Measurements from ENCODE around the gene EIF6. TPM values are rescaled to one million over a fixed set of nuclear protein-coding genes. Genes with fewer than 3 reads are reported as not detected.

The EIF6 gene
- total RNA-seq, 2 experiments from 2014 or later: 106 to 113 TPM

DNA sequence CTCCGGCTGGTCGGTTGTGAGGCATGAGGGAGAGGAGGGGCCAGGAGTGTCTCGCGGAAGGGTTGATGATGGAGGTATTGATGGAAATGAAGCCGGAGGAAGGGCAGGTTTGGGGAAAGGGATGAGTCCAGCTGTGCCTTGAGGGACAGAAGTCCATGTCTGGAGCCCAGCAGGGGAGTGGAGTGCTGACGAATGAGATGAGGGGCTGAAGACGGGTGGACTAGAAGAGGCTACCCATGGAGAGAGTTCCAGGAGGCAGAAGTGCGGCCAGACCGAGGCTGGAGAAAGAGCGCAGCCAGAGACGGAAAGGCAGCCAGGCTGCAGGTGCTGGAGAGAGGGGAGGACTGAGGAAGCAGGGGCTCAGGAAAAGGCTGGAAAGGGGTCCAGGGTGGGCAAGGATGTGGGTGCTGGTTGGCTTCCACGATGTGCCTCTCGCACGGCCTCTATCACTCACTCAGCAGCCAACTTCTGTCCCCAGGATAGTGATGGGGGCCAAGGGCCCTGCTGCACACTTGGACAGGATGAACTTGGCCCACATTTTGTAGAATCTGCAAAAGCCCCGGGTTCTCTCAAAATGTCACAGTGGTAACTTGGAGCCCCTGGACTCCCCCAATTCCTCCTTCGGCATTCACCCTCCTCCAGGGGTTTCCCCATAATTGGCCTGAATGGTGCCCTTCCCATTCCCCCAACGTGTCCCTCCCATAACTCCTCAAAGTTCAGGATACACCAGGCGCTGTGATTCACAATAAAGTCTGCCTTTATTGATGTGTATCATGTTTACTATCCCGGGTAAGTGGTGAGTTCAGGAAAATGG is 627 bp upstream of the EIF6 start:
- H3K4me3 ChIP-seq (ENCODE audit: low read depth, low read length, poor library complexity, severe bottlenecking): peak overlapping the region; percentile 99
- BruUV-seq (replicated peaks): no TSS peak
- H3K4me2 ChIP-seq (ENCODE audit: low read length): peak overlapping the region; percentile 92
- TF ChIP-seq, protein P1, sequence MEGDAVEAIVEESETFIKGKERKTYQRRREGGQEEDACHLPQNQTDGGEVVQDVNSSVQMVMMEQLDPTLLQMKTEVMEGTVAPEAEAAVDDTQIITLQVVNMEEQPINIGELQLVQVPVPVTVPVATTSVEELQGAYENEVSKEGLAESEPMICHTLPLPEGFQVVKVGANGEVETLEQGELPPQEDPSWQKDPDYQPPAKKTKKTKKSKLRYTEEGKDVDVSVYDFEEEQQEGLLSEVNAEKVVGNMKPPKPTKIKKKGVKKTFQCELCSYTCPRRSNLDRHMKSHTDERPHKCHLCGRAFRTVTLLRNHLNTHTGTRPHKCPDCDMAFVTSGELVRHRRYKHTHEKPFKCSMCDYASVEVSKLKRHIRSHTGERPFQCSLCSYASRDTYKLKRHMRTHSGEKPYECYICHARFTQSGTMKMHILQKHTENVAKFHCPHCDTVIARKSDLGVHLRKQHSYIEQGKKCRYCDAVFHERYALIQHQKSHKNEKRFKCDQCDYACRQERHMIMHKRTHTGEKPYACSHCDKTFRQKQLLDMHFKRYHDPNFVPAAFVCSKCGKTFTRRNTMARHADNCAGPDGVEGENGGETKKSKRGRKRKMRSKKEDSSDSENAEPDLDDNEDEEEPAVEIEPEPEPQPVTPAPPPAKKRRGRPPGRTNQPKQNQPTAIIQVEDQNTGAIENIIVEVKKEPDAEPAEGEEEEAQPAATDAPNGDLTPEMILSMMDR (conservative IDR thresholded peaks at IDR 0.05; ENCODE audit: low read length): no peak
- TF ChIP-seq EZH2phosphoT487 (IDR thresholded peaks at IDR 0.05; ENCODE audit: borderline replicate concordance, low read depth, low read length): no peak
- DNase-seq (ENCODE audit: low spot score): no peak
- H3K79me2 ChIP-seq (ENCODE audit: insufficient read depth, low read depth, low read length): peaks cover 29% of the 10 kb centered on the region
- H3K36me3 ChIP-seq (ENCODE audit: insufficient read depth, low read length): peaks cover 30% of the 10 kb centered on the region
- H3K4me1 ChIP-seq (ENCODE audit: insufficient read depth, low read length, poor library complexity, severe bottlenecking): peaks cover 13% of the 10 kb centered on the region
- no peaks in the 10 kb centered on the region for H3K9me3 ChIP-seq (ENCODE audit: low read length)
- intact Hi-C loops (cut with micrococcal nuclease; ENCODE audit: unreplicated experiment): no loop called here
- ChIA-PET CTCF (ENCODE audit: unreplicated experiment) (interaction anchor here (0.6 to 1.3 kb wide), 2 partner anchors 14 to 668 kb away, joined by 3 to 4 read pairs; no protein-coding TSS in a partner anchor), POLR2A (interaction anchor here (0.7 kb wide), 2 partner anchors 206 to 728 kb away, joined by 3 to 4 read pairs; no protein-coding TSS in a partner anchor)
- H2AFZ ChIP-seq (ENCODE audit: low read length): peak overlapping the region; percentile 100
- H3K9me2 ChIP-seq (ENCODE audit: insufficient read depth, low read length): no peaks in the 10 kb centered on the region
- no peaks in the 10 kb centered on the region for H4K20me1 ChIP-seq (ENCODE audit: insufficient read depth, low read length)
- no peak overlapping the region for H3K27ac ChIP-seq (ENCODE audit: low read depth, low read length, poor library complexity, severe bottlenecking)

DNA sequence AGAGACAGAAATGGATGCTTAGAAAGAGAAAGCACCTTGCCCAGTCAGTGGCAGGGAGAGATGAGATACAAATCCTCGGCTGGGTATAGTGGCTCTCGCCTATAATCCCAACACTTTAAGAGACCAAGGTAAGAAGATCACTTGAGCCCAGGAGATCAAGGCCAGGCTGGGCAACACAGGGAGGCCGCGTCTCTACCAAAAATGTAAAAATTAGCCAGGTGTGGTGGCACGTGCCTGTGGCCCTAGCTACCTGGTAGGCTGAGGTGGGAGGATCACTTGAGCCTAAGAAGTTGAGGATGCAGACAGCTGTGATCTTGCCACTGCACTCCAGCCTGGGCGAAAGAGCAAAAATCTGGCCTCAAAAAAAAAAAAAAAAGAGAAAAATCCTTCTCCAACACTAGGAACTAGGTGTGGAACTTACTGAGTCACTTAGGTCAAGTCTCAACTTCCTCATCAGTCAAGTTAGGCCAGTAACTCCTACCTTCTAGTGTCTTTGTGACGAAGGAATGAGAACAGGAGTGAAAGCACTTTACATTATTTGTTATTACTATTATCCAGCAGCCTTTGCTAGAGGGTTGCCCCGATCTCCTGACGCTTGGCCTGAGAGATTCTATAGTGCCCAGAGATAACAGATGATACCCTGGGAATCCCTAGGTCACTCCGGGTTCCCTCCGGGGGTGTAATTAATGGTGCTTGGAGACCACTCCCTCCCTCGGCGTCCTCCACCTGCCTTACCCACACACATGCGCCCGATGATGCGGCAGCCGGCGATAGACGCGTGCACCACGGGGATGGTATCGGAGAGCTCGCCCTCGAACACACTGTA is 918 bp downstream of the EIF6 start:
- peaks cover 15% of the 10 kb centered on the region for H3K4me1 ChIP-seq (ENCODE audit: insufficient read depth, low read length, poor library complexity, severe bottlenecking)
- H3K79me2 ChIP-seq (ENCODE audit: insufficient read depth, low read depth, low read length): peaks cover 29% of the 10 kb centered on the region
- H3K9me2 ChIP-seq (ENCODE audit: insufficient read depth, low read length): no peaks in the 10 kb centered on the region
- peak overlapping the region; percentile 33 for H3K27ac ChIP-seq (ENCODE audit: low read depth, low read length, poor library complexity, severe bottlenecking)
- H3K36me3 ChIP-seq (ENCODE audit: insufficient read depth, low read length): peaks cover 45% of the 10 kb centered on the region
- intact Hi-C loops (cut with micrococcal nuclease; ENCODE audit: unreplicated experiment): no loop called here
- no peaks in the 10 kb centered on the region for H4K20me1 ChIP-seq (ENCODE audit: insufficient read depth, low read length)
- ChIA-PET POLR2A (interaction anchor here (0.5 to 1.1 kb wide), 5 partner anchors 27 to 272 kb away, joined by 3 to 4 read pairs (median 3); no protein-coding TSS in a partner anchor), CTCF (ENCODE audit: unreplicated experiment) (interaction anchor here (0.6 to 1.3 kb wide), 2 partner anchors 12 to 14 kb away, joined by 3 to 4 read pairs; no protein-coding TSS in a partner anchor)
- TSS peak; percentile 77 for BruUV-seq (replicated peaks)
- no peak for DNase-seq (ENCODE audit: low spot score)
- H3K9me3 ChIP-seq (ENCODE audit: low read length): no peaks in the 10 kb centered on the region
- peak overlapping the region; percentile 92 for H3K4me2 ChIP-seq (ENCODE audit: low read length)
- H3K4me3 ChIP-seq (ENCODE audit: low read depth, low read length, poor library complexity, severe bottlenecking): peak overlapping the region; percentile 99
- H2AFZ ChIP-seq (ENCODE audit: low read length): peak overlapping the region; percentile 100; the same call in 1 of the 2 replicates
- TF ChIP-seq, protein P1 (conservative IDR thresholded peaks at IDR 0.05; ENCODE audit: low read length): no peak
- no peak for TF ChIP-seq EZH2phosphoT487 (IDR thresholded peaks at IDR 0.05; ENCODE audit: borderline replicate concordance, low read depth, low read length)
